ENCODE measurements around the gene EED. TPM values are rescaled to one million over a fixed set of nuclear protein-coding genes. Genes with fewer than 3 reads are reported as not detected.

EED gene
- total and polyA plus RNA-seq, 12 donors = 8.0 to 17.3 (median 9.6) TPM

GRCh38 chr11:86210898-86211297, 33.7 kb upstream of the EED start:
- Histone ChIP-seq H3K36me3 (no peaks in the 10 kb centered on the region), H3K27me3 (no peaks in the 10 kb centered on the region), H3K4me3 (no peak overlapping the region), H3K27ac (no peak overlapping the region), H3K9me3 (peaks cover 0 to 3% (median 0%) of the 10 kb centered on the region in 11 donors), H3K4me1 (no peaks in the 10 kb centered on the region)
- DNase-seq (no peak), ATAC-seq (no peak)
- 89 to 96% methylated on average over 4 of the region's 4 CpGs for WGBS, 2 donors
- intact Hi-C loops (cut with DNase I) = loop anchor here in 4 of 10 donors (10.0 kb wide), 2 partner anchors 346 to 356 kb away; partner anchors contain the start of gene CCDC83 (in 3 of the 4)
- no peak for TF ChIP-seq CTCF (IDR thresholded peaks at IDR 0.05)

- Histone ChIP-seq H3K4me3 (no peak overlapping the region), H3K4me1 (no peaks in the 10 kb centered on the region), H3K27ac (no peak overlapping the region), H3K9me3 (peaks cover 0 to 3% (median 0%) of the 10 kb centered on the region in 11 donors), H3K36me3 (no peaks in the 10 kb centered on the region), H3K27me3 (no peaks in the 10 kb centered on the region)
- no peak for ATAC-seq
- 88 to 91% methylated on average over 4 of the region's 4 CpGs for WGBS, 2 donors
- no peak for TF ChIP-seq CTCF (IDR thresholded peaks at IDR 0.05)
- intact Hi-C loops (cut with DNase I) = loop anchor here in 4 of 10 donors (10.0 kb wide), 2 partner anchors 347 to 357 kb away; partner anchors contain the start of gene CCDC83 (in 3 of the 4)
- DNase-seq = no peak
Measured at GRCh38 chr11:86211619-86212018, 32.9 kb upstream of the EED start.

- no peak for ATAC-seq
- H3K4me3 ChIP-seq = no peak overlapping the region
- no peak for DNase-seq
- H3K4me1 ChIP-seq = no peaks in the 10 kb centered on the region
- no peaks in the 10 kb centered on the region for H3K27me3 ChIP-seq
- intact Hi-C loops (cut with DNase I) = loop anchor here in 4 of 10 donors (10.0 kb wide), 2 partner anchors 347 to 357 kb away; partner anchors contain the start of gene CCDC83 (in 3 of the 4)
- no peak for TF ChIP-seq CTCF (IDR thresholded peaks at IDR 0.05)
- peaks cover 0 to 2% (median 0%) of the 10 kb centered on the region in 11 donors for H3K9me3 ChIP-seq
- H3K27ac ChIP-seq = no peak overlapping the region
- 93 to 100% methylated on average over 2 of the region's 2 CpGs for WGBS, 2 donors
- no peaks in the 10 kb centered on the region for H3K36me3 ChIP-seq
Measured at GRCh38 chr11:86212019-86212611, 32.4 kb upstream of the EED start.

- TF ChIP-seq CTCF (IDR thresholded peaks at IDR 0.05) = no peak
- Histone ChIP-seq H3K4me1 (peaks cover 0 to 14% (median 7%) of the 10 kb centered on the region in 9 donors), H3K9me3 (no peaks in the 10 kb centered on the region), H3K27ac (no peak overlapping the region), H3K36me3 (no peaks in the 10 kb centered on the region), H3K4me3 (no peak overlapping the region), H3K27me3 (no peaks in the 10 kb centered on the region)
- ATAC-seq (no peak), DNase-seq (no peak)
- intact Hi-C loops (cut with DNase I) = loop anchor here in 7 of 10 donors (5.0 to 10.0 kb wide), 6 partner anchors 272 to 617 kb away; partner anchors contain the start of gene CCDC83 (in 5 of the 7)
- WGBS, 2 donors = 88 to 90% methylated on average over 1 of the region's 1 CpG
Measured at GRCh38 chr11:86214710-86215109, 29.8 kb upstream of the EED start.

Data from heart right ventricle (tissue), 16 donors.